Upper lobe of left lung (tissue), 4 donors: ENCODE measurements around the gene GJB4.

ENCODE experiments used
- EP300 ChIP-seq, 4 donors: sonication (generic); formaldehyde crosslinking; IDR thresholded peaks; one replicate each; pipeline ENCODE4 v1.5.1; 2017; ENCODE audit warnings: antibody characterized with exemption in 4 of 4, control low read depth in 2 of 4
- POLR2A ChIP-seq, 4 donors: fragments of 450-650 bp; IDR thresholded peaks; one replicate each; pipeline ENCODE4 v1.5.1; 2016 to 2017; ENCODE audit warnings: antibody characterized with exemption in 4 of 4, mild to moderate bottlenecking in 2 of 4
- TF ChIP-seq, protein P1 (sequence below), 6 experiments: fragments of 450-650 bp in 4 of 6; fragments of 200-600 bp in 2 of 6; sonication (generic) in 2 of 6; IDR thresholded peaks; one replicate each; pipeline ENCODE4 v1.5.1; 2016 to 2019; ENCODE audit warnings: antibody characterized with exemption in 6 of 6

DNA sequence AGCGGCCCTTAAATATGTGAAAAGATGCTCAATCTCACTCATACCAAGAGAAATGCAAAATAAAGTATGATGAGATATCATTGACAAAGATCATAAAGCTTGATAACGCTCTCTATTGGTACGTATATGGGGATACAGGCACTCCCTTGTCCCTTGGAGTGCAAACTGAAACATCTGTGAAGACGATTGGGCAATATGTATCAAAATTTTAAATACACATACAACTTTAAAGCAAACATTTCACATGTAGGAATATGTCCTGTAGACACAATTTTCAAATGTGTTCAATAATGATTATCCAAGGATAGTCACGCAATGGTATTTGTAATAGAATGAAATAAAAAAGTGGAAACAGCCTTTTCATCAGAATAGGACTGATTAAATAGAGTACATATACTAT, 19.5 kb downstream of the GJB4 start:
- TF ChIP-seq, protein P1, sequence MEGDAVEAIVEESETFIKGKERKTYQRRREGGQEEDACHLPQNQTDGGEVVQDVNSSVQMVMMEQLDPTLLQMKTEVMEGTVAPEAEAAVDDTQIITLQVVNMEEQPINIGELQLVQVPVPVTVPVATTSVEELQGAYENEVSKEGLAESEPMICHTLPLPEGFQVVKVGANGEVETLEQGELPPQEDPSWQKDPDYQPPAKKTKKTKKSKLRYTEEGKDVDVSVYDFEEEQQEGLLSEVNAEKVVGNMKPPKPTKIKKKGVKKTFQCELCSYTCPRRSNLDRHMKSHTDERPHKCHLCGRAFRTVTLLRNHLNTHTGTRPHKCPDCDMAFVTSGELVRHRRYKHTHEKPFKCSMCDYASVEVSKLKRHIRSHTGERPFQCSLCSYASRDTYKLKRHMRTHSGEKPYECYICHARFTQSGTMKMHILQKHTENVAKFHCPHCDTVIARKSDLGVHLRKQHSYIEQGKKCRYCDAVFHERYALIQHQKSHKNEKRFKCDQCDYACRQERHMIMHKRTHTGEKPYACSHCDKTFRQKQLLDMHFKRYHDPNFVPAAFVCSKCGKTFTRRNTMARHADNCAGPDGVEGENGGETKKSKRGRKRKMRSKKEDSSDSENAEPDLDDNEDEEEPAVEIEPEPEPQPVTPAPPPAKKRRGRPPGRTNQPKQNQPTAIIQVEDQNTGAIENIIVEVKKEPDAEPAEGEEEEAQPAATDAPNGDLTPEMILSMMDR (IDR thresholded peaks at IDR 0.05), result no peak
- TF ChIP-seq EP300 (IDR thresholded peaks at IDR 0.05), result no peak
- TF ChIP-seq POLR2A (IDR thresholded peaks at IDR 0.05), result no peak
